ENCODE results near the gene LSM8. TPM values are rescaled to one million over a fixed set of nuclear protein-coding genes. Genes with fewer than 3 reads are reported as not detected.

LSM8 gene
- total RNA-seq, 1 experiment from 2014 or later = 29.4 TPM

DNA sequence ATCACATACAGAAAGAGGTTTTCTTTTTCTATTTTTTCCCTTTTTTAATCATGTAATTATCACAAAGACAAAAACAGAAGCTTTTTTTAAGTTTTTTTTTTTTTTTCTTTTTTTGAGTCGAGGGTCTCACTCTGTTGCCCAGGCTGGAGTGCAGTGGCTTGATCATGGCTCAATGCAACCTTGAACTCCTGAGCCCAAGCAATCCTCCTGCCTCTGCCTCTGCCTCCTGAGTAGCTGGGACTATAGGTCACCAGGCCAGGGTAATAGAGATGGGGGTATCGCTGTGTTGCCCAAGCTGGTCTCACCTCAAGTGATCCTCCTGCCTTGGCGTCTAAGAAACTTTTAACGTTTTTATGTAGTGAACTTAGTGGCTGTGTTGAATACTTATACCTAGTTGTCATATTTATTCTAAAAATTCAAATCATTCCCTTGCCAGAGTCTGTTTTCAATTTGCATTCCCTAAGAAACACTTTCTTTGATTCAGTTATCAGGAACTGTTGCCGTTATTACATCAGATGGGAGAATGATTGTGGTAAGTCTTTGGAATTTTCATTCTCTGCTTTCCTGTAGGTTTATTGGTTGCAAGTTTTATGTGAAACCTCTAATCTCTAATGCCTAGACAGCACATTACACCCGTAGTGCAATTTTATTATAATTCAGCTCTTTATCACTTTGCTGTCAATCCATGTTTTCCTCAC lies 1.3 kb downstream of the LSM8 start (continued):
- no peak for TF ChIP-seq YY1 (IDR thresholded peaks at IDR 0.05; ENCODE audit: extremely low read depth, insufficient replicate concordance, low read depth, low read length)

DNA sequence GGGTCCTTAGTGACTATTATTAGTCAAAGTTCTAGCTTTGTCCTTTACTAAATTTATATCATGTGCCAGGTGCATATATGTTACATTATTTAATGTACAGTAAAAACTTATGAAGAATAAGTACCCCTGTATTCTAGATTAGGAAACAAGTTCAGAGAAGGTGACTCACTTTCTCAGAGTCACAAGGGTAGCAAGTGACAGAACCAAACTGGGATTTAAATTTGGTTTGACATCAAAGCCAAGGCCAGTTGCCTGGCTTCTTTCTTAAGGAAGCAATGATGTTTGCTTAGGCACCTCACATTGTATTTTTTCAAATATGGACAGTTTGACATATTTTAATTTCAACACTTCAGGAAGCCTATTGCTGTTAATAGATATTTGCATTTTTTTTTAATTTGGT lies 2.5 kb downstream of the LSM8 start:
- no peak overlapping the region for H3K4me3 ChIP-seq (replicated peaks in 1 of 2; ENCODE audit: low read depth in 1 of 2, low read length in 2 of 2)
- intact Hi-C loops (cut with micrococcal nuclease) = no loop called here
- no peak overlapping the region for H3K27ac ChIP-seq (ENCODE audit: low read depth, low read length)
- TF ChIP-seq, protein P1, sequence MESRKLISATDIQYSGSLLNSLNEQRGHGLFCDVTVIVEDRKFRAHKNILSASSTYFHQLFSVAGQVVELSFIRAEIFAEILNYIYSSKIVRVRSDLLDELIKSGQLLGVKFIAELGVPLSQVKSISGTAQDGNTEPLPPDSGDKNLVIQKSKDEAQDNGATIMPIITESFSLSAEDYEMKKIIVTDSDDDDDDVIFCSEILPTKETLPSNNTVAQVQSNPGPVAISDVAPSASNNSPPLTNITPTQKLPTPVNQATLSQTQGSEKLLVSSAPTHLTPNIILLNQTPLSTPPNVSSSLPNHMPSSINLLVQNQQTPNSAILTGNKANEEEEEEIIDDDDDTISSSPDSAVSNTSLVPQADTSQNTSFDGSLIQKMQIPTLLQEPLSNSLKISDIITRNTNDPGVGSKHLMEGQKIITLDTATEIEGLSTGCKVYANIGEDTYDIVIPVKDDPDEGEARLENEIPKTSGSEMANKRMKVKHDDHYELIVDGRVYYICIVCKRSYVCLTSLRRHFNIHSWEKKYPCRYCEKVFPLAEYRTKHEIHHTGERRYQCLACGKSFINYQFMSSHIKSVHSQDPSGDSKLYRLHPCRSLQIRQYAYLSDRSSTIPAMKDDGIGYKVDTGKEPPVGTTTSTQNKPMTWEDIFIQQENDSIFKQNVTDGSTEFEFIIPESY (IDR thresholded peaks at IDR 0.05; ENCODE audit: extremely low read depth, insufficient replicate concordance, low read length) = no peak
- no peak for TF ChIP-seq YY1 (IDR thresholded peaks at IDR 0.05; ENCODE audit: extremely low read depth, insufficient replicate concordance, low read depth, low read length)
- TF ChIP-seq, protein P2, sequence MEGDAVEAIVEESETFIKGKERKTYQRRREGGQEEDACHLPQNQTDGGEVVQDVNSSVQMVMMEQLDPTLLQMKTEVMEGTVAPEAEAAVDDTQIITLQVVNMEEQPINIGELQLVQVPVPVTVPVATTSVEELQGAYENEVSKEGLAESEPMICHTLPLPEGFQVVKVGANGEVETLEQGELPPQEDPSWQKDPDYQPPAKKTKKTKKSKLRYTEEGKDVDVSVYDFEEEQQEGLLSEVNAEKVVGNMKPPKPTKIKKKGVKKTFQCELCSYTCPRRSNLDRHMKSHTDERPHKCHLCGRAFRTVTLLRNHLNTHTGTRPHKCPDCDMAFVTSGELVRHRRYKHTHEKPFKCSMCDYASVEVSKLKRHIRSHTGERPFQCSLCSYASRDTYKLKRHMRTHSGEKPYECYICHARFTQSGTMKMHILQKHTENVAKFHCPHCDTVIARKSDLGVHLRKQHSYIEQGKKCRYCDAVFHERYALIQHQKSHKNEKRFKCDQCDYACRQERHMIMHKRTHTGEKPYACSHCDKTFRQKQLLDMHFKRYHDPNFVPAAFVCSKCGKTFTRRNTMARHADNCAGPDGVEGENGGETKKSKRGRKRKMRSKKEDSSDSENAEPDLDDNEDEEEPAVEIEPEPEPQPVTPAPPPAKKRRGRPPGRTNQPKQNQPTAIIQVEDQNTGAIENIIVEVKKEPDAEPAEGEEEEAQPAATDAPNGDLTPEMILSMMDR (IDR thresholded peaks at IDR 0.05 in 2 of 3, conservative IDR thresholded peaks at IDR 0.05 in 1 of 3; ENCODE audit: borderline replicate concordance in 1 of 3, insufficient read depth in 1 of 3, low read depth in 2 of 3, low read length in 2 of 3) = no peak
- TF ChIP-seq EGR1 (IDR thresholded peaks at IDR 0.05; ENCODE audit: low read depth) = no peak
- no peak for TF ChIP-seq CEBPB (IDR thresholded peaks at IDR 0.05; ENCODE audit: low read depth)
- no peak for TF ChIP-seq CBX3 (IDR thresholded peaks at IDR 0.05; ENCODE audit: low read depth)
- no peak for TF ChIP-seq EZH2 (IDR thresholded peaks at IDR 0.05)
- TF ChIP-seq FOSL1 (IDR thresholded peaks at IDR 0.05; ENCODE audit: low read depth) = no peak
- no peak for TF ChIP-seq RAD21 (IDR thresholded peaks at IDR 0.05; ENCODE audit: low read depth)
- TF ChIP-seq SIN3A (IDR thresholded peaks at IDR 0.05; ENCODE audit: low read depth) = no peak
- TF ChIP-seq, protein P3, sequence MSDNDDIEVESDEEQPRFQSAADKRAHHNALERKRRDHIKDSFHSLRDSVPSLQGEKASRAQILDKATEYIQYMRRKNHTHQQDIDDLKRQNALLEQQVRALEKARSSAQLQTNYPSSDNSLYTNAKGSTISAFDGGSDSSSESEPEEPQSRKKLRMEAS (IDR thresholded peaks at IDR 0.05) = no peak
- TF ChIP-seq, protein P4, sequence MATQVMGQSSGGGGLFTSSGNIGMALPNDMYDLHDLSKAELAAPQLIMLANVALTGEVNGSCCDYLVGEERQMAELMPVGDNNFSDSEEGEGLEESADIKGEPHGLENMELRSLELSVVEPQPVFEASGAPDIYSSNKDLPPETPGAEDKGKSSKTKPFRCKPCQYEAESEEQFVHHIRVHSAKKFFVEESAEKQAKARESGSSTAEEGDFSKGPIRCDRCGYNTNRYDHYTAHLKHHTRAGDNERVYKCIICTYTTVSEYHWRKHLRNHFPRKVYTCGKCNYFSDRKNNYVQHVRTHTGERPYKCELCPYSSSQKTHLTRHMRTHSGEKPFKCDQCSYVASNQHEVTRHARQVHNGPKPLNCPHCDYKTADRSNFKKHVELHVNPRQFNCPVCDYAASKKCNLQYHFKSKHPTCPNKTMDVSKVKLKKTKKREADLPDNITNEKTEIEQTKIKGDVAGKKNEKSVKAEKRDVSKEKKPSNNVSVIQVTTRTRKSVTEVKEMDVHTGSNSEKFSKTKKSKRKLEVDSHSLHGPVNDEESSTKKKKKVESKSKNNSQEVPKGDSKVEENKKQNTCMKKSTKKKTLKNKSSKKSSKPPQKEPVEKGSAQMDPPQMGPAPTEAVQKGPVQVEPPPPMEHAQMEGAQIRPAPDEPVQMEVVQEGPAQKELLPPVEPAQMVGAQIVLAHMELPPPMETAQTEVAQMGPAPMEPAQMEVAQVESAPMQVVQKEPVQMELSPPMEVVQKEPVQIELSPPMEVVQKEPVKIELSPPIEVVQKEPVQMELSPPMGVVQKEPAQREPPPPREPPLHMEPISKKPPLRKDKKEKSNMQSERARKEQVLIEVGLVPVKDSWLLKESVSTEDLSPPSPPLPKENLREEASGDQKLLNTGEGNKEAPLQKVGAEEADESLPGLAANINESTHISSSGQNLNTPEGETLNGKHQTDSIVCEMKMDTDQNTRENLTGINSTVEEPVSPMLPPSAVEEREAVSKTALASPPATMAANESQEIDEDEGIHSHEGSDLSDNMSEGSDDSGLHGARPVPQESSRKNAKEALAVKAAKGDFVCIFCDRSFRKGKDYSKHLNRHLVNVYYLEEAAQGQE (IDR thresholded peaks at IDR 0.05; ENCODE audit: low read depth) = no peak
- no peak overlapping the region for H2AFZ ChIP-seq (ENCODE audit: low read depth, low read length, poor library complexity, severe bottlenecking)
- peaks cover 67% of the 10 kb centered on the region for H3K79me2 ChIP-seq (ENCODE audit: insufficient read depth, low read length)
- H3K36me3 ChIP-seq (ENCODE audit: control insufficient read depth in 1 of 2, insufficient read depth in 2 of 2, low read length in 2 of 2) = peaks cover 17 to 22% of the 10 kb centered on the region in 2 experiments; a peak in 3 of 4 replicates
- no peaks in the 10 kb centered on the region for H3K9me3 ChIP-seq (ENCODE audit: control insufficient read depth in 1 of 2, insufficient read depth in 1 of 2, low read depth in 1 of 2, low read length in 2 of 2)
- H3K9ac ChIP-seq (ENCODE audit: low read length) = no peak overlapping the region
- H3K9me2 ChIP-seq (ENCODE audit: insufficient read depth) = no peaks in the 10 kb centered on the region
- no peak overlapping the region for H3K4me2 ChIP-seq (ENCODE audit: low read length)
- H4K20me1 ChIP-seq (ENCODE audit: insufficient read depth) = no peaks in the 10 kb centered on the region; the same call in 1 of the 2 replicates
- peaks cover 2 to 15% of the 10 kb centered on the region in 2 experiments; a peak in 3 of 4 replicates for H3K4me1 ChIP-seq (ENCODE audit: control insufficient read depth in 1 of 2, insufficient read depth in 2 of 2, low read length in 2 of 2)
- BruUV-seq (replicated peaks) = no TSS peak
- ATAC-seq = no peak
- ChIA-PET POLR2A (no interaction called here), CTCF (no interaction called here), RAD21 (ENCODE audit: low non-redundant PET in 1 of 2, low total read pairs in 2 of 2, uncharacterized antibody in 2 of 2, unreplicated experiment in 2 of 2) (no interaction called here)
- H3K27me3 ChIP-seq (ENCODE audit: insufficient read depth, low read length) = no peaks in the 10 kb centered on the region
- no peak for DNase-seq (ENCODE audit: low read depth, low spot score)

Data from HCT116 (cell line).